AML-193 (cell line): ENCODE measurements around the gene UBL3.

Source experiments
- DNase-seq, 2 experiments: peaks; one replicate each; lab custom pipeline; 2025; lab: John Stamatoyannopoulos, UW

Gene UBL3

DNA sequence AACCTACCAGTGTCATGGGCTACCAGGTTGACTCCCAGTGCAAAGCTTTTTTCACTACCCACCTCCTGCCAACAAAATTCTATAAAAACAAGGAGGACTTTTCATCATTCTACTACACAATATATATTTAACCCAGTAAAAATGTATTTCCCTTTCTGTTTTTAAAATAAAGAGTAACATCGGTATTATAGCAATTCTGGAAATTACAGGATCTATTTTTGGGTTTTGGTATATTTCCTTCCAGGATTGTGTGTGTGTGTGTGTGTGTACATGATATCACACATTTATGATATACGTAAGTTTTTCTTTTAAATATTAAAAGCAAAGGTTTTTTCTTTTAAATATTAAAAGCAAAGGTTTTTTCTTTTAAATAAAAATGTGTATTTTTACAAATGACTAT, 6.0 kb upstream of the UBL3 start:
- no peak for DNase-seq

DNA sequence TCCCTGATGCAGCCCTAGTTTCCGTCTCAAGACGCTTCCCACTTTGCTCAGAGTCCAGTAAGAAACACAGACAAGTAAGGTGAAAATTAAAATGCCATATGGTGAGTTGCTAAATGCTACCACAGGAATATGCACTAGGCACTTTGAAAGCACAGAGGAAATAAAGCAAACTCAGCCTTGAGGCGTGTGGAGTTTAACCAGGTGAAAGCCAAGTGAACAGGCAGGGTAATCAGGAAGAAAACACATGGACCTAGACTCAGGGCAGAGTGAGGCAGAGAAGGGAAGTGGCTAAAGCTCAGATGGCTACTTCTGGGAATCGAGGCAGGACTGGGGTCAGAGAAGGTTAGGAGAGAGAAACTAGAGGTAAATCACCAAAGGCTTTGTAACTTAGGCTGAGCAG, 5.4 kb upstream of the UBL3 start:
- DNase-seq: no peak

DNA sequence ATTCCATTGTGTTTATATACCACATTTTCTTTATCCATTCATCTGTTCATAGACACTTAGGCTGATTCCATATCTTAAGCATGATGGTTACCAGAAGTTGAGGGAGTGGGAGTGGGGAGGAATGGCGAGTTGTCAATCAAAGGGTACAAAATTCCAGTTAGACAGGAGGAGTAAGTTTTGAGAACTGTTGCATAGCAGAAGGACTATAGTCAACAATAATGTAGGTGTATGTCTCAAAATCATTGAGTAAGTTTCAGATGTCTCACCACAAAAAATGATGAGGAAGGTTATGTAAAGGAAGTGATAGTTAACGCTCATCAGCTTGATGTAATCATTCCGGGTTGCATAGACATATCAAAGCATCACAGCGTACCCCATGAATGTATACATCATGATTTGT, 4.6 kb upstream of the UBL3 start:
- DNase-seq: no peak

DNA sequence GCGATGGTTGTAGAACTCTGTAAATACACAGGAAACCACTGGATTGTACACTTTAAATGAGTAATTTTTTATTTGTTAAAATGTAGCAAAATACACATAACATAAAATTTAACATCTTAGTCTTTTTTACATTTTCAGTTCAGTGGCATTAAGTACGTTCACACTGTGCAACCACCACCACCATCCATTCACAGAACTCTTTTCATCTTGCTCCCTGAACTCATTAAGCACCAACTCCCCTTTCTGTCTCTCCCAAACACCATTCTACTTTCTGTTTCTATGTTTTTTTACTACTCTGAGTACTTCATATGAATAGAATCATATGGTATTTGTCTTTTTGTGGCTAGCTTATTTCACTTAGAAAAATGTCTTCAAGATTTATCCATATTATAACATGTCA, 2.7 kb upstream of the UBL3 start:
- DNase-seq: no peak

DNA sequence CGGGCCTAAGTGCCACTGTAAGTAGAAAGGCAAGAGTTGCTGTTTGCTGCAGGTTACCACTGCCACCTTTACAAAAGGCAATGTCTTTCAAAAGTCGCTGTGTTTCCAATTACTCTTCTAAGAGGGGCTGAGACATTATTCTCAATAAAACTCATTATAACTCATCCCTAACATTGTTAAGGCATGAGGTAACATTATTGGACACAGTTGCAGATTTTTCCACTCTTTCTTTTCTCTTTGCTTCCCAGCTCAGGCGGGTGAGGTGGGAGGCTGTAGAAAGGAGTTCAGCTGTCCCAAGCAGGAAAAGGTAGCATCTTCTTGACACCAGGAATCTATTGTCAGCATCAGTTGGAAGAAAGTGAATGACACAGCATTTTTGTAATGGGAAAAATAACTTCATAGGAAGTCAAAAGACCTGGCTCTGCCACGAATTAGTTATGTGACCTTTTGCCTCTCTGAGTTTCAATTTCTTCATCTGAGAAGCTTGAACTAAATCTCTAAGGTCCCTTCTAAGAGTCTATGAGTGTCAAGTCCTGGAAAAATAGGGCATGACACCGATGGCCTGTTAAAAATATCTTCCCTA, 2.1 kb upstream of the UBL3 start:
- DNase-seq: no peak

DNA sequence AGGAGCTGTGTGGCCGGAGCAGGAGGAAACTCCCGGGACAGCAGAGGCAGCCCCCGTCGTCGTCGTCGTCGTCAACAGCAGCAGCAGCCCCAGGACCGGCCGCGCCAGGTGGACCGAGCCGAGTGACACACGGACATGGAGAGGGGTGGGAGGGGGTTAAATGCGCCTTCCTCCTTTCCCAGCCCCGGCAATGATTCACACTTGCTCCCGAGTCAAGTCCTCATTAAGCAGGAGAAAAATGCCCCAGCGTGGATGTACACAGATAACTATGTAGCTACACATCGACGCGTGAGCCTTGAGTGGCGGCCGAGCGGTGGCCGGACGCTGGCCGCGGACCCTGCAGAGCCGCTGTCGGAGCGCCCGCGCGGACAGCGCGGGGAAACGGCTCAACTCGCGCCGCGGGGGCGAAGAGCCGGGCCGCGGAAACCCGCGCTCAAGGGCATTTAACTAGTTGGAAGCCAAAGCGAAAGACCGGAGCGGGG, 645 bp downstream of the UBL3 start:
- peak in 1 of 2 experiments; percentile 31 for DNase-seq

DNA sequence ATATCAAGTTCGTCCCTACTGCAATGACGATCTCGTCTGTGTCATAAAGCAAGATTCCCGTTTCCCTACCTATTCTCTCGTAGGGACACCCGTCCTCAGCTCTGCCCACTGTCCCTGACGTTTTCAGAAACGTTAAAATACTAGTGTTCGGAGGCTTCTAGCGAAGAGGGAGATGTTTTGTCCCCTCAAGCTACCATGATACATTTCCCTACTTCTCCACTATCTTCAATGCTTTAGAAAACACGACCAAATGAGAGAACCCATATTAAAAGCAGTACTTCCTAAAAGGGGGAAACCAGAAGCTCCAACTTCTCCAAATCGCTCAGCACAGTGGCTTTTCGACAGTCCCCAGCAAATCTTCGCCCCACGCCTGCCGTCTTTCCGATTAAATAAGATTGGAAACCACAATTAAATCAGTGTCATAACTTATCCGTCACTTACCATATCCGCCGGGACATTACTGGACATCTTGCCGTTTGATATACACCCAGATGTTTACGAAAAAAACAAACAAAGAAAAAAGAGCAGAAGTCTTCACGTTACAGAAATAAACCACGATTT, 1.3 kb downstream of the UBL3 start:
- DNase-seq: peak; percentile 76

DNA sequence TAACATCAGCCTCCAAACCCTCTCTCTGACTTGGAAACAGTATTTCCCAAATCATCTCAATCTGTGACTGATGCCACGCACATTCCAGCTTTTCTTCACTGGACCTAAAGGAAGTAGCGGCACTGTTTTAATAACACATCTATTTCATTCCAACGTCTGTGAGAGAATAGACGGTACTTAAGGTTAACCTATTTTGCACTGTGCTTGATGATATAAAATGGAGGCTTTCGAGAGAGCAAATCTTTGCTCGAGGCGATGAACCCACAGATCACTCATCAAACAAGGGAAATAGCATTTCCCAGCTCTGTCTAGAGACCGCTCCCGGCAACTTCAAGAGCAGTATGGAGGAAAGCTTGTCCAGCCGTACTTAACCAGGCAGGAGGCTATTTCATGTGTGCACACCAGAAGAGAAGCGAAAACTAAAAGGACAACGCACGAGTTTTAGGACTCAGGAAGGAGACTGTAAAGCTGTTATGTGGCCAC, 2.9 kb downstream of the UBL3 start:
- DNase-seq: peak; percentile 16 to 49

DNA sequence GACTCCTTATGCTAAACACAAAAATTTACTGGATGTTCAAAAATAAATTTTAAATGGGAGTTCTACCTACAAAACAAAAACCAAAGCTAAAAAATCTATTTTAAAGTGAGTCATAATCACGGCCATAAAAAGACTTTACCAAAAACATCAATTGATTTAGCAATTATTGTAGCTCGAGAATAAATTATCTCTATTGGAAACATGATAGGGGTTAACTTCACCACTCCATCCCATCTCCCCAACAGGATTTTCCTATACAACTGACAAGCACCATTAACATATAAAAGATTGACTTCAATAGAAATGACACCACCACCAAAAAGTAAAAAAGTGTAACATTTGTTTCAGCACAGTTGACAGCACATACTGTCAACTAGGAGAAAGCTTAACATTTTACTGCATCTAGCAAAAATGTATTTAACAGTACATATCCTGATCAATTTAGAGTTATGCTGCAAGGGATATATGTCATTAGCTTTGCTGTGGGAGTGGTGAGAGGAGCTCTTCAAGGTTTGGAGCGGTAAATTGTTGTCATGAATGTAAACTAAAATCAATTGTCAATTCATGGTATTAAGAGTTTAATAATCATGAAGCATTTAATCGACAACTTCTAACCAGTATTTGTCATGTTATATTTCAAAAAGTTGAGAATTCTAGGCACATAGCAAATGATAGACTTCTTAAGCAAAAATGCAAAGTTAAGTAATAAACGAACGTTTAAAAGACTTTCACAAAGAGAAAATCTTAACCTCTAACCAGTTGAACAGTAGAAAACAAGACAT, 3.8 kb downstream of the UBL3 start:
- no peak for DNase-seq

DNA sequence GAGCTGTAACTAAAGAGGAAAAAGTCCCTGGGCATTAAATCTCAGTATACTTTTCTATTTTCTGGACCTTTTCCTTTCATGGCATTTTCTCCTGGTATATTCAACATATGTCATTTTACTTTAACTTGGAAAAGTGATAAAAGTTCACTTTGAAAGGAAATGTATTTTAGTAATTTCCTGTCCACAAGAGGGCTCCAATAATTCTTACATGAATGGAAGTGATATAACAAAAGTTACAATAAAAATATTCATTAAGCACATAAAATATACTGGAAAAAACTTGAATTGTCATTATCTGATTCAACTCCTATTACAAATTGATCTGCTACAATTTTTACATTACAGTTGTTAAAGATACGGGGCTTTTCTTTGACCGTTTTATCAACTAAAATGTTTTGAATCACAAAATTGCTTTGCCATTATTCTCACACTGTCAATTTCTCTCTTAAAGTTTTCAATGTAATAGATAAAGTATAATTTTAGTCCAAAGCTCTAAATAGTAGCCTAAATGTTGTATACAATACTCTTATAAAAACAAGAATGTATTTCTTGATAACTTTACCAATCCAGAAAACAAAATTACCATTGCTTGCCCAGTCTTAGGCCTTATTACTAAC, 4.9 kb downstream of the UBL3 start:
- peak; percentile 25 to 55 for DNase-seq

DNA sequence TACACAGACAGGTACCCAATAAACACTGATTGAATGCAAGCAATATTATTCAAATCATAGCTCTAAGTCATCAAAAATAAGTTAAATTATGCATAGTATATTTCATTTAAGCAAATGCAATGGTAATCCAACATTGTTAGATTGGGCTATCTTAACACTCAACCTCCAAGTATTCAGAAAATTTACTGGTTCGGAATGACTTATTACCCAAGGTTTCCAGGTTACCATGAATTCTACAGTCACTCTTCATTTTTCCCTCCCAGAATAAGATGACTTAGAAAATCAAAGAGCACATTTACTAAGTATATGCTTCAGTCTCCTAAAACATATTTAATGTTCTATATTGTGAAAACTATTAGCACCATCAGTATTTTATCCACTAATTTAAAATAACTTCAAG, 6.0 kb downstream of the UBL3 start:
- DNase-seq: no peak

DNA sequence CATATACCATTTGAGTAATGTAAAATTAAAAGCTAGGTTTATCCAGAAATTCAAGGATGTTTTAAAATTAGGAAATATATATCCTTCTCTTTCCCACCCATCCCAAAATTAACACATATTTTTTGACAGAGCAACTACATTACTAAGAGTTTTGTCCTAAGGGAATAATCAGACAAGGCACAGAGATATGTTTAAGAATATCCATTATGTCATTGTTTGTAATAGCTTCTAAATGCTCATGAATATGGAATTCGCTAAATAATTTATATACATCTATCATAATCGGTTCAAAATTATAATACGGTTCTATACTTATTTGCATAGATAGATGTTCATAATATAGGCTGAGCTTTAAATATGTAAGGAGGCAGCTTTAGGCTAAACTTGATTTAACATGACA, 9.8 kb downstream of the UBL3 start:
- DNase-seq: no peak

DNA sequence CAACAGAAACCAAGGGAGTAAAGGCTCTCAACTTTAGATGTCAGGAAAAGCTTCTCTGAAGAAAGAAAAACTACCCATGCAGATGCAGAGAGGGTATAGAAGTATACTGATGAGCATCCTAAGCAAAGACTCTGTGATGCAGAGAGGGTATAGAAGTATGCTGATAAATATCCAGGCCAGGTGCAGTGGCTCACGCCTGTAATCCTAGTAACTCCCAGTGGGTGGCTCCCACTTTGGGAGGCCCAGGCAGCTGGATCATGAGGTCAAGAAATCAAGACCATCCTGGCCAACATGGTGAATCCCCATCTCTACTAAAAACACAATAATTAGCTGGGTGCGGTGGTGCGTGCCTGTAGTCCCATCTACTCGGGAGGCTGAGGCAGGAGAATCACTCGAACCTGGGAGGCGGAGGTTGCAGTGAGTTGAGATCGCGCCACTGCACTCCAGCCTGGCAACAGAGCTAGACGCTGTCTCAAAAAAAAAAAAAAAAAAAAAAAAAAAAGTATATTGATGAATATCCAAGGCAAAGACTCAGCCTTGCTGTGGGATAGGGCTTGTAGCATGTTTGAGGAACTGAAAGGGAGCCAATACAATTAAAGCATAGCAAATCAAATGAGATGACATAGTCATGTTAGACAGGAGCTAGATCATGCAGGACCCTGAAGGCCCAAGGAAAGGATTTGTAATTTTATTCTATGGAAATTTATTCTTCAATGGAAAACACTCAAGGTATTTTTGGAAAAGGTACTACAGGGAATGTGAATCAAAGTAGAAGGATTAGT, 14.9 kb downstream of the UBL3 start:
- DNase-seq: no peak

DNA sequence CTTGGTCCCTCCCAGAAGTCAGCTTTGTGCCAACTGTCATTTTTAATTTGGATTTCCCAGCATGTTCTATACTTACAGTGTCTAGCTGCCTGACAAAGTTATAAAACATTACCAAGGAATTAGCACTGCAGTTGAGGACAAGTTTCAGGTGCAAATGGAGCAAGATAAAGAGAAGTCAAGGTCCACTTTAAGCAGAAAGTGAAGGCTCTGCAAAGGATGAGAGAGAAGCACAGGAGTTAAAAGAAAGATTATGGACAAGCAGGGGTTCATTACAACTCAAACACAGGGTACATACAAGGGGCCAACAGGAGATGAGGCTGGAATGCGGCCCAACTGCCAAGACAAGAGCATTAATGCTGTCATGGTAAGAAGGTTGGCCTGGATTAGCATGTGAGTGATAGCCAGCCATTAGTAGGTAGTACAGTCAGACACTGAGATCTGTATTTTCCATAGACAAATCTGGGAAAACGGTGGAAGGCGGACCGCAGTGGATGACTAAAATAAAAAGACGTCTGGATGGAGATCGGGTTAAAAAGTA, 17.6 kb downstream of the UBL3 start:
- DNase-seq: no peak

DNA sequence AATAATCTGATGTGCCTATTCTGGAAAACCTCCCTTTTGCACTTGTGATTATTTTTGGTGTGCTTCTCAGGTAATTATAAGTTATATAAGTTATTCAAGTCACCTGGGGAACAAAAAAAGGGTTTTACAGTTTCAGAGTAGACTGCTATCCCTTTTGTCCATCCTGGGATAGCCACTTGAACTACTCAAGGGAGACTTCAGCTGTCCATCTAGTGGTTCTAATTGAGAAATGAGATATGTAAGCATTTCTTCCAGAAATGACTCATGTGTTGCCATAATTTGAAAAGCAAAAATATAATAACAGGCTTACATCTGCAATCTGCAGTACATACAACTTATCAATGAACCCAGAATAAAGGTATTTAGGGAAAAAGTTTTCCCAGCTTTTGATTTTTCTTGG, 20.4 kb downstream of the UBL3 start:
- DNase-seq: no peak

DNA sequence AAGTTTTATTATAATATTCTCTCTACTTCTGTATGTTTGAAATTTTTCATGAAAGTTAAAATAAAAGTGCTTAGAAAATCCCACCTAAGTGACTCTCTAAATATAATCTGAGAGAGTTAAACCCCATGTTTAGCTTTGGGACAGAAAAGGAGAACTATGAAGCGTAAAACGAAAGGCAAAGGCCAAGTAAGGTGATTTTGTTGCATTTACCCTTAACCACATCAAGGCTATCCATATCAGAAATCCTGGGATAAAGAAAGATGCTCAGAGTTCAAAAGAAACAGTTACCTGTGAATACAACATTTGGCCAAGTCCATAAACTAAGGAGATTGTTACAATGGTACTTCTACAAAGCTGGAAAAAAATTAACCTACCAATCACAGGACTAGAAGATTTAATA, 31.3 kb downstream of the UBL3 start:
- DNase-seq: no peak

DNA sequence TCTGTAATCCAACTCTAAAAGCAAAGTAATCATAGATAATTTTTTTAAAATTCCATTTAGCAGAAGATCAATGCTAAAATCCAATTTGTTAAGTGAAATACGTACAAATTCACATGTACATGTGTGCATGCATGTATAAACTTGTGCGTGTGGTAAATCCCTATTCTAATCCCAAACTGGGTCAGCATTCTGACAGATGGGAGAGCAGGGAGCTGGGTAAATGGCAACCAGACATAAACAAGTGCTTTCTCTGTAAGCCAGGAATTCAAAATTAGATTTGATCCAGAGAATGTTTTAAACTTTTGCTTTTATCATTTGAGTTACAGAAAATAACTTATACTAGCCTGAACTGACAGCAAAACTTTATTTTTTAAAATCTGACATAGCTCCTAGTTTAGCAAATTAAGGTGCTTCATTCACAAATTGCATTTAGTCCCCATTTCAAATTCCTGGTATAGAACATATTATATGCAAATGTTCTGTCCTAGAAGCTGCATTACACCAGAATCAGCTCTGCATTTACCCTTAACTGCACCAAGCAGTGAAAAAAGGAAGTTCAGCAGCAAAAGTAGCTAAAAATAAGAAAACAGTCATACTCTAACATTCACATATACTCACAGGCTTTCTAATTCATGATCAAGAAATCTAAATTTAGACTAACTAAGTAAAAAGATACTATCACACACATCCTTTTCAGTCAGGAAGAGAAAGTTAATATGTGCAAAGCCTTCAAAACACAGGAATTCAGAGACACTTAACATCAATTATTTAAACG, 32.6 kb downstream of the UBL3 start:
- DNase-seq: peak; percentile 69 to 81

DNA sequence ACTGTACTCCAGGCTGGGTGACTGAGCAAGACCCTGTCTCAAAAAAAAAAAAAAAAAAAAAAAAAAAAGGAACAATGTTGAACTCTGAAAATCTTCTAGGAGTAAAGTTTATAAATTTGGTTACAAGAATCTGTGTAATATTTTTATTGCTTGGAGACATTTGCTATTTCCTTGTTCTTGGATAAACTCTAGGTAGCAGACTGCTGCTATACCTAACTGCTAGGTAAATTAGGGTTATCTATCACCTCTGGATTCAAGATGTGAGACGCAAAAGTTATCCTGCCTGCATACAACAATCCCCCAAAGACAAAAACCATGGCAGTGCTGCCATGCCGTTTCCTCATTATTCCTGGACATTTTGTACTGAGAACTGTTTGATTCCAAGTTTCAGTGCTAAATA, 33.7 kb downstream of the UBL3 start:
- DNase-seq: no peak

DNA sequence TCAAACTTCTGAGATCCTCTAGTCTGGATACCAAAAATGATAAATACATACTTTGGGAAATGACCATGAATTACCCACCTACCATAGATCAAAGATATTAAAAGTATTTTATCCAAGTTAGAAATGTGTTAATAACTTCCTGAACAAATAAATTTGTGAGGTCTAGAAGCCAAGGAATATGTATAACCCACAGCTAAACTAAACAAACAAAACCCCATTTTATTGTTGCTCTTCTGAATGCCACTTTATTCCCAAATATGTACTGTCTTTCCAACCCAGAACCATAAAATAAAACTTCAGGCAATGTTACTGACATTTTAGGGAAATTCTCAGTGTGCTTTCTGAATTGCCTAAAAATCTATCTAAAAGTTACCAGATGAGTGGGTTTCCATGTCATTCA, 35.1 kb downstream of the UBL3 start:
- no peak for DNase-seq

DNA sequence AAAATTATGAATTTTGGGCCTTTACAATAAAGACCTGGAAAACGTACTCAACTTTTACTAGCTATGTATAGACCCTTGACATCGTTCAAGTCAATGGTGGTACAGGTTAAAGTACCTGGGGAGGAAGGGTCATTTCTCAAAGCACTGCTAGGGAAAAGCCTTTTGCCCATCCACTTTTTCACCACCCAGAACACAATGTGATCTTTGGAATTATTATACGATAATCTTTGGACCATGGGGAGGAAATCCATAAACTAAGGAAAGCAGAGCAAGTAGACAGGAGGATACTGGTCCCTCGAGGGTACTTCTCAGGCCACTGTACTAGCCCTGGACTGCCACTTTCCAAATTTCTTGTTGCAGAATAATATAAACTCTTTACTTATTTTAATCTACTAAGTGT, 39.5 kb downstream of the UBL3 start:
- no peak for DNase-seq

DNA sequence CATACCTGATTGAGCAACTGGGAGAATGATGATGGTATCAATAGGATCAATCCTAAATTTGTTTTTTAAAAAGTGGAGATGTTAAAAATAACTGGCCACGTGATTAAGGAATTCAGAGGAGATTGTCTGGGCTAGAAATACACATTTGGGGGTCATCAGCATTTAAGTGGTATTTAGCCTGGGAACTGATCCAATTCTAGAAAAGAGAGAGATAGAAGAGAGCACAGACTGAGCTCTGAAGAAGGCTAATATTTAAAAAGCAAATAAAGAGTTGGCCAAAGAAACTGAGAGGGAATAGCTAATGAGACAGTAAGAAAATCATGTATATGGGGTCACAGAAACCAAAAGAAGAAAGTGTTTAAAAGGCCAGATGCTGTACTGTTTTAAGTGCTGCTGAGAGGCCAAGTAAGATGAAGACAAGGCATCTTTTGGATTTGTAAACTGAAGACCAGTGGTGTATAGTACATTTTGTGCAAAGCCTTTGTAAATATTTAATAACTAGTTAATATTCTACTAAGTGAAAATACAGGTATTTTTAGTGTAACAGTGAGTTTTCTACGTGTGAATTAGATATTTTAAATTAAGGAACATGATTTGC, 40.2 kb downstream of the UBL3 start:
- no peak for DNase-seq
